GM12873 (cell line): ENCODE results near the gene CELF2.

Experiments used
- CTCF ChIP-seq: IDR thresholded peaks from 2 replicates; pipeline ENCODE4 v1.5.1; 2012; ENCODE audit warnings: low read depth, mild to moderate bottlenecking, moderate library complexity, low read length, control low read depth; ENCODE audit not compliant: insufficient read depth; ENCODE audit errors: missing control alignments

CELF2 gene

GRCh38 chr10:10985361-10985760, 32.3 kb upstream of the CELF2 start:
- no peak for TF ChIP-seq CTCF

- no peak for TF ChIP-seq CTCF
Observed at GRCh38 chr10:10986606-10987005, 31.1 kb upstream of the CELF2 start.

GRCh38 chr10:10987111-10987510, 30.6 kb upstream of the CELF2 start:
- no peak for TF ChIP-seq CTCF

GRCh38 chr10:10989669-10990068, 28.0 kb upstream of the CELF2 start:
- no peak for TF ChIP-seq CTCF

GRCh38 chr10:10991144-10991543, 26.5 kb upstream of the CELF2 start:
- no peak for TF ChIP-seq CTCF

- no peak for TF ChIP-seq CTCF
Observed at GRCh38 chr10:10992072-10992471, 25.6 kb upstream of the CELF2 start.

- no peak for TF ChIP-seq CTCF
Observed at GRCh38 chr10:10992961-10993714, 24.5 kb upstream of the CELF2 start.
